GM18861 (cell line): ENCODE measurements around the gene TNFAIP8L1.
A peak's percentile ranks its signal among the peaks of the same experiment; 100 is the strongest.

ENCODE experiments used
- ATAC-seq: cut with Tn5 transposase; IDR thresholded peaks from one replicate; pipeline ENCODE4 v1.9.1; 2021; ENCODE audit not compliant: unreplicated experiment

TNFAIP8L1 gene

DNA sequence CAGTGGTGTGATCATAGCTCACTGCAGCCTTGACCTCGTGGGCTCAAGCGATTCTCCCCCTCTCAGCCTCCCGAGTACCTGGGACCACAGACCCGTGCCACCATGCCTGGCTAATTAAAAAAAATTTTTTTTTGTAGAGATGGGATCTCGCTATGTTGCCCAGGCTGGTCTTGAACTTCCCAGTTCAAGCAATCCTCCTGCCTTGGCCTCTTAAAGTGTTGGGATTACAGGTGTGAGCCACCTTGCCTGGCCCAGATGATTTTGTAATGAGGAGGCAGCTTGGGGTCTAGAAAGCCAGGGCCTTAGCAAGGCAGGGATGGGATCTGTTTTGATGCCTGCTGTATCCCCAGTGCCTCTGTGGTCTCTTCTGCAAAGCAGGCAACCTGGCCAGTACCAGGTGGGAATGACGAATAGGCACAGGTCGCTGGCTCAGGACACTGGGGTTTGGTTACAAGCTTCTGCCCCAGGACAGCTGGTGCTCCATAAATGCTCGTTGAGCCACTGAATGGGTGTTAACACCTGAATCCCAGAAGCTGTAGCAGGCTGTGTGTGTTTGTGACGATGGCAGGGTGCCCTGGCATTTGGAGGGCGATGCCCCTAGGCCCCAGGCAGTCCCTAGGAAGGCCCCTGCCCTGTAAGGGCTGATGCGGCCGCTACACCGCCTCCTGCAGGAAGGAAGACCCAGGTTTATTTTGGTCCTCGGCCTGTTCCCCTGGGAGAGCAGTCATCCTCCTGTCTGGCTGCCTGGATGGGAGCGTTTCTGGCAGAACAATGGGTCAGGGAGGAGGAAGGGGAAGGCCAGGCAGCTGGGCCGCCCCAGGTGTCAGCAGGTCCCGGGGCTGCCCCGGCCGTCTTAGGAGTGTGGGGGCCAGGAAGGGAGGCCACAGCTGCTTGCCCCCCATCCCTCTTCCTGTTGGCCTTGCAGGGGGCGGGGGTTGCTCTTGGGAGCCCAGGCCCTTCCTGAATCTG lies 8.6 kb downstream of the TNFAIP8L1 start:
- no peak for ATAC-seq

DNA sequence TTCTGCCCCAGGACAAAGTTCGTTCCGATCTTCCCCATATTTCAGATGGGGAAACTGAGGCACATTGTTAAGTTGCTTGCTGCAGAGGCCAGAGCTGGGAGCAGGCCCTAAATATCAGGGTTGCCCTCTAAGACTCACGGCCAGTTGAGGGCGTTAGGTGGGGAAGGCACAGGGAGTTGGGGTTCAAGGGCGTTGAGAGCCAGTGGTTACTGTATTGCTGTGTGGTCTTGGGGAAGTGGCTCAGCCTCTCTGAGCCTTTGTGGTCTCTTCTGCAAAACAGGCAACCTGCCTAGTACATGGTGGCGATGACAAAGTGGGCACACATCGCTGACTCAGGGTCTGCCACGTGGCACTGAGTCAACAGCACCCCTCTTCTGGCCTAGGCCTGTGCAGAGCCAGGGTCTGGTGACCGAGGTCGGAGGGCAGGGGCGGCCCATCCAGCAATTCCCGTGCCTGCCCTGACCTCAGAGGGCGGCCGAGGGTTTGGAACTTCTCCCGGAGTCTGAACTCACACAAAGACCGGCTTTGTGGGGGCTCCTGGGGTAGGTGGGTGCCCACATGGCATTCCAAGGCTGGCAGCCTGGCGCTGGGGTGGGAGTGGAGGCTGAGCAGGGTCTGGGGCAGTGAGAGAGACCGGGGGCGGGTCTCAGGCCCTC lies 10.2 kb downstream of the TNFAIP8L1 start:
- ATAC-seq: no peak

DNA sequence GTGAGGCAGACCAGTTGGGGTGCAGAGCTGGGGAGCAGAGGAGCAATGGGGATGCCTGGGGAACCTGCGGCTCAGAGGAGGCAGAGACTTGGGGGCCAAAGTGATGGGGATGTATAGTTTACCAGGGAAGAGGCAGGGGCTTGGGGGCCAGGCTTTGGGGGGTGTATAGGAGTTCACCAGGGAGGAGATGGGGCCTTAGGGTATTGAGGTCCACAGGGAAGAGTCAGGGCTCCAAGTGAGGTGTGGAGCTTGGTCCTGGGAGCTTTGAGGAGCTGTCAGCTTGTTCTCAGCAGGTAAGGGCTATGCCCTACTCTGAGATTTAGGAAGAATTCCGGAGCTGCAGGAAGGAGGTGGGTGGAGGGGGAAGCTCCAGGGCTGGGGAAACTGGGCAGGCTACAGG lies 10.8 kb downstream of the TNFAIP8L1 start:
- ATAC-seq: no peak

DNA sequence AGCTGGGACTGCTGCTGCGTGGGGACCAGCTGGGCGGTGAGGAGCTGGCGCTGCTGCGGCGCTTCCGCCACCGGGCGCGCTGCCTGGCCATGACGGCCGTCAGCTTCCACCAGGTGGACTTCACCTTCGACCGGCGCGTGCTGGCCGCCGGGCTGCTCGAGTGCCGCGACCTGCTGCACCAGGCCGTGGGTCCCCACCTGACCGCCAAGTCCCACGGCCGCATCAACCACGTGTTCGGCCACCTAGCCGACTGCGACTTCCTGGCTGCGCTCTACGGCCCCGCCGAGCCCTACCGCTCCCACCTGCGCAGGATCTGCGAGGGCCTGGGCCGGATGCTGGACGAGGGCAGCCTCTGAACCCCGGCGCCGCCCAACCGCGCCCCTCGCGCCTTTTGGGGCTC lies 12.8 kb downstream of the TNFAIP8L1 start:
- no peak for ATAC-seq

DNA sequence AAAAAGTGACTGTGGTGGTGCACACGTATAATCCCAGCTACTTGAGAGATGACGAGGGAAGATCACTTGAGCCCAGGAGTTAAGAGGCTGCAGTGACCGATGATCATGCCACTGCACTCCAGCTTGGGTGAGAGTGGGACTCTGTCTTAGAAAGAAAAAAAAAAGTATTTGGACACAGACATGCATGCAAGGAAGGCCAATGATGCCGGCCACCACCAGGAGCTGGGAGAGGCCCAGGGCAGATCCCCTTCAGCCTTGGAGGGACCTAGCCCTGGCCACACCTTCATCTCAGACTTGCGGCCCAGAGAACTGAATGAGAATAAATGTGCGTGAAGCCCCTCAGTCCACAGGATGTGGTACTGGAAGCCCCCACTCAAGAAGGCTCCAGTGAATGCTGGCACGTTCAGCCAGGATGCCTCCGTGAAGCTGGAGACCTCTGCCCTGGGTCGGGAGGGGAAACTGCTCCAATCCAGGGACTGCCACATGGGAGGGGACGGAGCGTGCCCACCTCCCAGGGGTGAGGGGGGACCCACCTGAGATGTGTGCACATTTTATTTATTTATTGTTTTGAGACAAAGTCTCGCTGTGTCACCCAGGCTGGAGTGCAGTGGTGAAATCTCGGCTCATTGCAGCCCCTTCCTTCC lies 14.6 kb downstream of the TNFAIP8L1 start:
- no peak for ATAC-seq

DNA sequence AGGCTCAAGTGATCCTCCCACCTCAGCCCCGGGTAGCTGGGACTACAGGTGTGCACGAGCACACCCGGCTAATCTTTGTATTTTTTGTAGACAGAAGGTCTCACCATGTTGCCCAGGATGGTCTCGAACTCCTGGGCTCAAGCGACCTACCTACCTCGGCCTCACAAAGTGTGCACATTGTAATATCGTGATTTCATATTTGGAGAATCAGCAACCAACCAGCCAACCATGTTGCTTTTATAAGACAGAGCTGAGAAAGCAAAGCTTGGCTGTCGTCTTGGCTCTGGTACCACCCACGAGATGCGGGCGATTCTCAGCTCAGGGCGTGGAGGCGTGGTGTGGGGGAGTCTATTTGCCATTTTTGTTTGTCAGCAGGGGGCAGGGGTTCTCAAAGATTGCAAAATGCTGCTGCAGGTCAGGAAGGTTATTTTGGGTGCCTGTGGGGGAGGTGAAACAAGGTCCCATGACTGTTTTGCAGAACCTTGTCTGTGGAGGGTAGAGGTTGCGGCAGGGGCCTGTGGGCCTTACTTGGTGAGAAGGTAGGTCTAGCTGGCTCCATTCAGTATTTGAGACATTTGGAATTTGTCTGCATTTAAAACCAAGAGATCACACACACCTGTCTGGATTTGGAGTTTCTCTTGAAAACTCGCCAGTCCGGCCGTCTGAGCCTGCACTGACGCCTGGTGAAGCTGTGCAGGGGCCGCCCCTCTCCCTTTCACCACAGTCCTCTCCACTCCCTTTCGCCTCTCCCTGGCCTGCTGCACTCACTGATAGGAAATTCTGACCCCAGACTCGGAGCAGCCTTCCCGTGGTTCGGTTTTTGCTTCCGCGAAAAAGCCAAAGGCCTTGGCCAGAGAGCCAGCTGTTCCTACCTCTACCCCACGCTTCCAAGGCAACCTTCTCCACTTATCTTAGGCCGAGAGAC lies 15.4 kb downstream of the TNFAIP8L1 start:
- no peak for ATAC-seq

DNA sequence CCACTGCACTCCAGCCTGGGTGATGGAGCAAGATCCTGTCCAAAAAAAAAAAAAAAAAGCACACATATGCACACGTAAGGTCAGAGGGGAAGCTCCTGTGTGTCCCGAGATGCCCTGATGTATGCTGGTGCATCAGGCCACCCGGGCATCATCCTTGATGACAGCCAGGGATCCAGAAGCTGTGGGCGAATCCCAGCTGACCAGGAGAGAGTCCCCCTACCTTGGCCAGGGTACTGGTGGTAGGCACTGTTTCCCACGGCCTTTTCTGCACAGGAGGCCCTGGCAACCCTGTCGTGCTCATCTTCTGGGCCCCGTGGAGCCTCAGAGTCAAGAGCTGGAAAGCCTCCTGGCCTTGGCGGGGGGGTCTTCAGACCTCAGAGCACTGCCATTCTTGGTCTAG lies 16.8 kb downstream of the TNFAIP8L1 start:
- no peak for ATAC-seq

DNA sequence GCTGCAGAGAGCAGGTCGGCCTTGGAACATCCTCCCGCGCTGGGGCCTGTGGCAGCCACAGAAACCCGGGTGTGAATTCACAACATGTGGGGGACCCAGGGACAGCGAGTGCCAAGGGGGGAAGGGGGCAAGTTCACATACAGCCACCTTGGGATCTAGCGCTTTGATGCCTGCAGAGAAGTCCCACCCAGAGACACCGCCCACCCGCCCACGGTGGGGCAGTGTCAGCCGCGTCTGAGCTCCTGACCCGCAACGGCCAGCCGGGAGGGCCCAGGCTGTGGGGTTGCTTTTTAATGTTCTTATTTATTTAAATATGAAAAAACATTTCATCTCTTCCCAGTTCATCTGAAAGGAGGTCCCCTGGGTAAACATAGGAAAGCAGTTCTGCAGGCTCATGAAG lies 17.9 kb downstream of the TNFAIP8L1 start:
- no peak for ATAC-seq

DNA sequence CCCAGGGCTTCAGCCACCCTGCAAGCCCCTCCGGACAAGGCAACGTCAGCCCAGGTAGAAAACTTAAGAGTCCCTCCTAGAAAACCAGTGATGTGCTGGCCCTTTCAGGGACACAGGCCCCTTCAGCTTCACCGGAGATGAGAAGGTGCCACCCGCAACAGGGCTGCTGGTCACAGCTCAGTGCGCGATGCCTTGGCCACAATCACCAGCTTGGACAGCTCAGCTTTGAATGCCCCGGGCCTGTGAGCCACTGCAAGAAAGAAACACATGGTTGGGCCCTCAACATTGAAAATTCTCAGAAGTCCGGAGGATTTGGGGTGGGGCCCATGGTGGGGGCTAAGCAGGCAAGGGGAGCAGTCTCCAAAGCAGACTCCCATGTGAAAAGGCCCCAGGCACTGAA lies 18.5 kb downstream of the TNFAIP8L1 start:
- no peak for ATAC-seq

DNA sequence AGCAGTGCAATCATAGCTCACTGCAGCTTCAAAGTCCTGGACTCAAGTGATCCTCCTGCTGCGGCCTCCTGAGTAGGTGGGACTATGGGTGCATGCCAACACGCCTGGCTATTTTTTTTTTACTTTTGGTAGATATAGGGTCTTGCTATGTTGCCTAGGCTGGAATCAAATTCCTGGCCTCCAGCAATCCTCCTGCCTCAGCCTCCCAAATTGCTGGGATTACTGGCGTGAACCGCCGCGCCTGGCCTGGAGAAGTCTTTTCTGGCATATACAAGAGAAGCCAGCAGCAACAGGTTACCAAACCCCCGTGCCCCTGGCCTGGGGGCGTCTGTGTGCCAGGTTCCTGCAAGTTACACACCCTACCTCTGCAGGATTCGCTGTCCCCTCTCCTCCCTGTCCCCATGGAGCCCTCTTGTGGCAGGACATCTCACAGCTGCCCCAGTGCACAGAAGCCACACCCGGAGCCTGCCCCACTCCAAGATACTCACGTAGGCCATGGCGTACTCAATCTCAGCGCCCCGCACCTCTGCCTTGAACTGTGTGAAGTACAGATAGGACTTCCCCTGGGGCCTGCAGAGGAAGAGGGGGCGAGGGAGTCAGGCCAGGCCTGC lies 21.0 kb downstream of the TNFAIP8L1 start:
- ATAC-seq: no peak

DNA sequence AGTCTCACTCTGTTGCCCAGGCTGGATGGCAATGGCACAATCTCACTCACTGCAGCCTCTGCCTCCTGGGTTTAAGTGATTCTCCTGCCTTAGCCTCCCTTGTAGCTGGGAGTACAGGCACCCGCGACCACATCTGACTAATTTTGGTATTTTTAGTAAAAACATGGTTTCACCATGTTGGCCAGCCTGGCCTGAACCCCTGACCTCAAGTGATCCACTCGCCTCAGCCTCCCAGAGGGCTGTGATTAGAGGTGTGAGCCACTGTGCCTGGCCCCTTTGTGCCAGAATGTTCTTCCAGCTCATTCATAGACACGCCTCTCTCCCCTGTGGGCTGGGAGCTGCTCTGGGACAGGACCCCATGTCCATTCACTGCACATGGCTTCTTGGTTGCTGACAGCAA lies 21.7 kb downstream of the TNFAIP8L1 start:
- no peak for ATAC-seq

DNA sequence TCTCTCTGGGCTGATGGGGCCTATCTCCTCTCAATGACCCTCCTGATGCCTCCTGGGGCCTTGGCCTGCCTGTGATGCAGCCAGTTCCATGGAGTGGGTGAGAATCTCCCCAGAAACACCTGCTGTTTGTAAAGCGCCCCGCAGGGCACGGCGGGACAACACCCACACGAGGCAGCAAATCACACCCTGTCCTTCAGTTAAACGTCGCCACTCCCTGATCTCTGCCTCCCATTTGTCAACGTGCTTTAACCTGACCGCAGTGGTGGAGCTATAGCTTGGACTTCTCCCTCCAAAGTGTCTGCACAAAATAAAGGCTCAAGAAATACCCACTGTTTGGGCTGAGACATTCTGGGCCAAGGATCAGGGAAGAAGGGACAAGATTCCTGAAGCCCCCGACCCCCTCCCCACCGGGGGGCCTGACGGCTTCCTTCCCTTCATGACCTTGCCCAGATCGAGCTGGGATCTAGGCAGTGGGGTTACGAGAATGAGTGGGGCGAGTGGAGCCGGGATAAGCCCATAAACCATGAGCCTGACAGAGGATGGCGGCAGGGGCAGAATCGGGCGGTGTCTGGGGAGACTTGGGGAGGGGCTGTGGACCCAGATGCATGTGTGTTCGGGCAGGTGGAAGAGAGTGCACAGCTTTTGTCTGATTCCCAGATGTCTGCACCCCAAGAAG lies 22.8 kb downstream of the TNFAIP8L1 start:
- no peak for ATAC-seq

DNA sequence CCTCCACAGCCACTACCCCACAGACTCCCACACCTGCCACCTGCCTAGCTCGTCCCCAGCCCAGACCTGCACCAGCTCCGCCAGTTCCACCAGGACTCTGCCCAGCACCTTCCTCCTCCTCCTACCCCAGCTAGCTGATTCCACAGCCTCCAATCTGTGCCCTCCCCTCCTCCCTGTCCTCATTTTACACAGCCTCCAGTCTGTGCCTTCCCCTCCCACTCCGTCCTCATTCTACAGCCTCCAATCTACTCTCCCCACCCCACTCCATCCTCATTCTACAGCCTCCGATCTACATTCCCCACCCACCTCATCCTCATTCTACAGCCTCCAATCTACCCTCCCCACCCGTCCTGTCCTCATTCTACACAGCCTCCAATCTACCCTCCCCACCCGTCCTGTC lies 23.5 kb downstream of the TNFAIP8L1 start:
- no peak for ATAC-seq

DNA sequence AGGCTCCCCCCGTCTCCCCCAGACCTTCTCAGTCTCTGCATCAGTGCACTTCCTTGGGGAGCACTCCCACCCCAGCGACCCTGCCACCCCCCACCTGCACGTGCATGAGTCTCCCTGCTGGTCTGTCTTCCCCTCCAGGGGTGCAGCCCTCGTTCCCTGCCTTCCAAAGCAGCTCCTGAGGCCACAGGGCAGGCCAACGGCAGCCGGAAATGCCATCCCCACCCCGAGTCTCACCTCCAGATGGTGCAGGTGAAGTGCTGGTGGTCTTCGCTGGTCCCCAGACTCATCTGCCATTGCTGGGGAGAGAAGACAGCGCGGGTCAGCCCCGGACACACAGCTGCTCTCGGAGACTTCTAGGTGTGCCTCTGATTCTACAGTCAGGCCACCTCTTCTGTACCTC lies 25.3 kb downstream of the TNFAIP8L1 start:
- no peak for ATAC-seq

DNA sequence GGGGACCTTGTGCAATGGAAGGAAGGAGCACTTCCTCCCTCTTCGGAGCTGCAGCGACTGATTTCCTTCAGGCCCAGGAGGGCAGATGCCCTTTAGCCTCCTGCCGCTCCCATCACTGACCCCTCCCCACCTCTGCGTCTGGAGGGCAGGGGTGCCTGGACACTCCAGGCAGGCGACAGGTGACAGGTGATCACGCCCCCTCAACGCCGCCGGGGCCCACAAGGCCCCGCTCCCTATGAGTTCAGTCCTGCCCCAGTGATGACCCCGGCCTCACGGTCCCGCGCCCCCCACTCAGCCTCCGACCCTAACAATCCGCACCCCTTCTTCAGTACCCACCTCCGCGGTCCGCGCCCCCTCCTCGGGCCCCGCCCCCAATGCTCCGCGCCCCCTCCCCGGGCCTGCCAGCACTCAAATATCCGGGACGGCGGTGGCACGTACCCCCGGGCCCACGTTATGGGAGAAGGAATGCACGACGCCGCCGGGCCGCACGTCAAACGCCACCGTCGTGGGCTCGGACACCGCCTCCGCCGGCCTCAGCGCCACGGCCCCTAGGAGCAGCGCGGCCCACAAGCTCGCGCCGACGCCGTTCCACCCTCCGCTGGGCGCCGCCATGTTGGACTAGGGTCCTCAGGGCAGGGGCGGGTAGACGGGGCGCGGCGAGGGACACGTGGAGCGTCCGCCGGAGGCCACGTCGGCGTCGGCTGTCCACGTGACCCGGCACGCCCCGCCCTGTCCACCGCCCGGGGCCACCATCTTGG lies 30.6 kb downstream of the TNFAIP8L1 start, which contains the start of gene MYDGF:
Gene MYDGF, minus strand, starts transcription at position 620 of the 758 bp plus-strand sequence. Its CDS starts 8 bp downstream, at position 612.
- peak; percentile 65 for ATAC-seq

DNA sequence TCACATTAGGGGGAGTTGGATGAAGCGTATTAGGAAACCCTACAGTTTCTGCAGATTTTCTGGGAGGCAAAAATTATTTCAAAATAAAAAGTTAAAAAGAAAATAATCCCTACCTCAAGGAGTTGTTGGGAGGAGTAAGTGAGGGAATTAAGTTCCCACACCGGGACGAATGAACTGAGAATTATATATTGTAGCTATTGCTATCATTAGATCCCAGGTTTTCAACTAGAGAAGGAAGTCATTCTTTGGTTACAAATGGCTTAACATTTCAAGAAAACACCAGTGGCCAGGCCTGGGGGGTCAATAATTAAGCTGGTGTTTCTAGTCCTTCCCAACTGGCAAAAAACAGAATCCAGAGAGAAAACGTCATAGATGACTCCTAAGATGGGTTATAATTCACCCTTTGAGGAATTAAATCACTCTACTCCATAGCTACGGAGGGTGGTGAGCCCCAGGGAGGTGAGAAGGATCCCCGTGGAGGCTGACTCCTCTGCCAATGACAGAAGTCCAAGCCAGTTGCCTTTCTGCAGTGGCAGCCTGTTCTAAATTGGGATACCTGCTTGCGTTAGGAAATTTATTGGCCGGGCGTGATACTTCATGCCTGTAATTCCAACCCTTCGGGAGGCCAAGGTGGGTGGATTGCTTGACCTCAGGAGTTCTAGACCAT lies 32.0 kb downstream of the TNFAIP8L1 start:
- no peak for ATAC-seq

DNA sequence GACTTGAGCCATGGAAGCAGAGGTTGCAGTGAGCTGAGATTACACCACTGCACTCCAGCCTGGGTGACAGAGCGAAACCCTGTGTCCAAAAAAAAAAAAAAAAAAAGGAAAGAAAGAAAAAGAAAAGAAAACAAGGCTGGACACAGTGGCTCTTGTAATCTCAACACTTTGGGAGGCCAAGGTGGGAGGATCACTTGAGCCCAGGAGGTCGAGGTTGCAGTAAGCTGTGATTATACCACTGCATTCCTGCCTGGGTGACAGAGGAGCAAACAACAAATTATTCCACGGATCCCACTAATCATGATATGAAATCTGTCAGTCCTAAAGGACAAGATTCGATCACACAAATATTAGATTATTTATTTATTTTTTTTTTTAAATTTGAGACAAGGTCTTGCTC lies 33.9 kb downstream of the TNFAIP8L1 start:
- no peak for ATAC-seq

DNA sequence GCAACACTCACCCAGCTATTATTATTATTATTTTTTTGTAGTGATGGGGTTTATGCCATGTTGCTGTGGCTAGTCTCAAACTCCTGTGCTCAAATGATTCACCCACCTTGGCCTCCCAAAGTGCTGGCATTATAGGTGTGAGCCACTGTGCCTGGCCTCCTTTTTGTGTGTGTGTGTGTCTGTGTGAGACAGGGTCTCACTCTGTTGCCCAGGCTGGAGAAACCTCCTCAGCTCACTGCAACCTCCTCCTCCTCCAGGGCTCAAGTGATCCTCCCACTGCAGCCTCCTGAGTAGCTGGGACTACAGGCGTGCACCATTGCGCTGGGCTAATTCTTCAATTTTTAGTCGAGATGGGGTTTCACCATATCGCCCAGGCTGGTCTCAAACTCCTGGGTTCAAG lies 34.4 kb downstream of the TNFAIP8L1 start:
- ATAC-seq: no peak
